Caki2 (cell line): Measurements from ENCODE around the gene SFT2D2. TPM values are rescaled to one million over a fixed set of nuclear protein-coding genes. Genes with fewer than 3 reads are reported as not detected.

Experiments used
- DNase-seq: peaks from one replicate; pipeline ENCODE4 v3.0.0-alpha.2; 2015; ENCODE audit warnings: low read depth
- in situ Hi-C: cut with HindIII; loops from 2 replicates; pipeline ENCODE4 v1.10.0; 2016; ENCODE audit warnings: low sequenced_read_pairs, low pct_unique_long_range_greater_than_20kb, mixed read lengths
- total RNA-seq: library from RNA; depleted of rRNA; stranded (reverse); fragments of >200 nt; shearing (Covaris generic); gene quantifications from 2 replicates; pipeline ENCODE4 v1.2.3, GENCODE V29; 2014; ENCODE audit warnings: low replicate concordance; rRNA removed

Gene SFT2D2
- total RNA-seq, 1 experiment from 2014 or later, result 18.1 TPM

DNA sequence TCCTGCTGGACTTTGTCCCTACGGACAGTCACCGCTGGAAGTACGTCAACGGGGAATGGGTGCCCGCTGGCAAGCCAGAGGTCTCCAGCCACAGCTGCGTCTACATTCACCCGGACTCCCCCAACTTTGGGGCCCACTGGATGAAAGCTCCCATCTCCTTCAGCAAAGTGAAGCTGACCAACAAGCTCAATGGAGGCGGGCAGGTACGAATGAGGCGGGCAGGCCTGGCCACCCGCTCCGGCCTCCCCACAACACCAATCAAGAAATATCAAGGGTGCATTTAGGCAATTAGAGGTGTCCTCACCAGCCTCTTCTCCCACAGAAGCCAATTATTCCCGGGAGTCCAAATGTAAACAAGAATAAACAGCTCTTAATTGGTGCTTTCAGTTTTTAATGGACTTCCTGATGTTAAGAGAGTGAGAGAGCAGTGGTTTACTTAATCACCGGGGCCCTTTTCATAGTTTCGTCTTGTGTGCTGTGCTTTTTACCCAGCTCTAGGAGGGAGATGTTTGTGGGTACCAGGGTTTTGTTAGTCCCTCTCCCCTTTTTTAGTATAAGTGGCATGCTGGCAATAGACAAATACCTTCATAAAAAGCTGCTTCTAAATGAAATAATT lies 65.5 kb downstream of the SFT2D2 start:
- in situ Hi-C loops, result no loop called here
- DNase-seq, result no peak

DNA sequence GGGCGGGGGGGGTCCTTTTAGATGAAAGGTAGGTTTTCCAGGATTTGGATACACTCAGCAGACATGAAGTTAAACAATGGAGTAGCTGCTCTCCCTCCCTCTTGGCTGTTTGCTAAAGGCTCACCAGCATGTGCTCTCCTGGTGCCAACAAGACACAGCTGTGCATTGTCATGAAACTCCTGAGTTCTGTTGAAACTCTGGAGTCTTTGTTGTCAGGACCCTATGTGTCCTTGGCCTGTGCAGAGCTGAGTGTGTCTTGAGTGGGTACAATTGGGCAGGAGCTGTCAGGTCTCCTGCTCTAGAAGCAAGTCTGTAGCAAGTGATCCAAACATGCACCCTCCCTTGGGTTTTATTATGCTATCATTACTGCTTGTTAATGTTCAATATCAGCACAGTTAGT lies 67.6 kb downstream of the SFT2D2 start:
- in situ Hi-C loops, result no loop called here
- DNase-seq, result no peak

DNA sequence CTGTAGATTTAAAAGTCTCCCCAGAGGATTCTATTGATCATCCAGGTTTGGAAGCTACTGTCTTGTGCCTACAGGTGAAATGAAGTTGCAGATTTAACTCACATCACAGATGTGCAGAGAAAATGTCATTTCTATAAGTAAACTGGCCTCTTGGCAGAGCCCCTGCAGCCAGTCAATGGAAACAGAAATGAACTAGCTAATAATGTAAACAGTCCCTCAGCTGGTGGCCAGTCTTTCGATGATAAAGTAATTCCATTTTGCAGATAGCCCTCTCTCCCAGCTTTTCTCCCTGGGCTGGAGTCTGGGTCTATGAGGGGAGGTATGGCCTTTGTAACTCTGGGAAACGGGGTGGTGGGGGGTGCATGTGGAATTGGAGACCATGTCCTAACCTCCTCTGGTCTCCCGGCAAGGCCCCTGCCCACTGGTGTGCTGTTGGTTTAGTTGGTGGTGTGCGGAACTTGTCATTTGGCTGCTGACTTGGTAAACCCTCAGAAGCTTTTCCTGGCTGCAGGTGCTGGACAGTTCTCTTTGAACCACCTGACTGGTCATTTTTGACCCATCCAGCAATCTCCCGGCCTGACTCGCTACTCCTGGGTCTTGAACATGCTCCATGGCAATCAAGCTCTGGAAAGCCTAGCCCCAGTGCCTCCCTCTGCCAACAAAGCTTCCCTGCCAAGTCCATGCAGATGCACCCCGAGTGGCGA lies 69.8 kb downstream of the SFT2D2 start:
- DNase-seq, result no peak
- in situ Hi-C loops, result no loop called here

DNA sequence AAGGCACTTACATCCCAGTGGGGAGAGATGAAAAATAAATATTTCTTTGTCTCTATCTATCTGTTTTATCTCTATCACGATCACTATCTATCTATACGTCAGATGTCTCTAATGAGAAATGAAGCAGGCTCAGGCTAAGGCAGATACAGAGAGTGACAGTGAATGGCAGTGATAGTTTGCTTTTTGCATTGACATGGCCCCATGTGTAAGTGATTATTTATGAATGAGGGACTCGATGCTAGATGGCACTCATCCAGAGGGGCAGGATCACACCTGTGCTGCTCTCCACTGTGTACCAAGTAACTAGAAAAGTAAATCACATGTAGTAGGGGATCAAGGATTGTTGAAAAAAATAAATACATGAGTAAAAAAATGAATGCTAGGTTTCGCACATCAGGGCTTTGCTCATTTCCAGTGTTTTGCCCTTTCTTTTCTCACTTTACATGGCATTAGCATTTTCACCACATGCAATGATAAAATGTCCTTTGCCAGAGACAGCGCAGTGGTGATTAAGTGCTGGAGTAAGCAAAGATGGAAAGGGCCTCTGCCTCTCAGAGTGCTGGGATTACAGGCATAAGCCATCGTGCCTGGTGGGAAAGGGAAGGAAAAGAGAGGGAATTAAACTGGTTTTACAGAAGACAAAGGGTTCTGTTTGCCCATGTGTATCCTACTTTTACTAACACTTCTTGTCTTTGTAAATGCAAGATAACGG lies 71.4 kb downstream of the SFT2D2 start:
- in situ Hi-C loops, result no loop called here
- no peak for DNase-seq

DNA sequence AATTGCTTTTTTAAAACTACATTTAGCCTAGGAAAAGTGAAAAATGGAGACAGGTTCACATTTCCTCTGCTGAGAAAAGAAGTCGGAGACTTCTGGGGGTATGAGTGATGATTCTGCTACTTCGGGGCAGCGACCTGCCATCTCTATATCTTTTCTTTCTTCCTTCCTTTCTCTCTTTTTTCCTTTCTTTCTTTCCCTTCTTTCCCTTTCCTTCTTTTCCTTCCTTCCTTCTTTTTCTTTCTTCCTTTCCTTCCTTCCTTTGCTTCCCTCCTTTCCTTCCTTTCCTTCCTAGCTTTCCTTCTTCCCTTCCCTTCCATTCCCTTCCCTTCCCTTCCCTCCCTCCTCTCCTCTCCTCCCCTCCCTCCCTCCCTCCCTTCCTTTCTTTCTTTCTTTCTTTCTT lies 72.6 kb downstream of the SFT2D2 start:
- DNase-seq, result no peak
- in situ Hi-C loops, result no loop called here

DNA sequence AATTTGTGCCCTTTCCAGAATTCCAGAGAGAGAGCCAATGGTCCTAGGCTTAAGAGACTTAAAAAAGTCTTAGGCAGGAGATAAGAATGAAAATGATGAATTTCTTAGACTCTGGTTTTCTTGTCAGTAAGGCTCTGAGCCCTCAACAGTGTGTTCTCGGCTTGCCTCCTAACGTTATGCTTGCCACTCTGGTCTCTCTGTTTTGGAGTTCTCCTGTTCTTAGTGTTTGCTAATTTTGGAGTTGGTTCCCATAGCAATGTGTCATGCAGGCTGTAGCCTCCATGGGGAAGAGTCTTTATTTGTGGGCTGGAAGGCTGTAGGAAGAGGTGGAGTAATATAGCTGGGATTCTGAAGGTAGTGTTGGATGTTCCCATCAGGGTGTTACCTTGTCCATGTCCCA lies 74.8 kb downstream of the SFT2D2 start:
- in situ Hi-C loops, result no loop called here
- DNase-seq, result no peak

DNA sequence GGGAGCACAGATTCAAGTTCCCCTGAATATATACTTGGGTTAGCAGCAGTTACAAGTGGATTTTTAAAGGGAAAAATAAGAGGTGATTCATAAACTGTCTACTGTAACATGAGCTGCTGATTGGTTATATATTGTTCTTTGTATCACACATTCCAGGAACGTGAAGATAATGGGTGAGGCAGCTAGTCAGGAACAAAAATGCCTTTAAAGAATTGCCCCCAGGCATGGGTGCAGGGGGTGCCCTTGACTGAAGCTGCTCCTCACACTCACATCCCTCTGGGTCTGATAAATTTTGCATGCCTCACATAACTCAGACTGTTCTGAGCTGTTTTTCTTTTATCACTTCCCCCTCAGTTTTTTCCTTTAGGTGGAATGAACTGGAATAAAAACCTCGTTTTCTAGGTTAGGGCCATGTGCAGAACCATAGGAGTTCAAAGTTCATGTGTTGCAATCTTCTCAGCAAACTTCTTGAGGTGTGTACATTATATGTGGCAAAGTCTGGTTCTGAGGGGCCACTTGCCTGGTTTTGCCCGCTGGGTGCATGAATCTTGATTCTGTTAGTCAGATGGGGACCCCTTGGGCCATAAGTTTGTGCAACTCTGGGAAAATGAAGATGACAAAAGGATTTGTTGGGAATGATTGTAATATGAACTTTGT lies 76.0 kb downstream of the SFT2D2 start:
- in situ Hi-C loops, result no loop called here
- DNase-seq, result peak; percentile 86

Other genes starting within 250 kb of the SFT2D2 start
- gene GPR161, start 89.1 kb upstream of the SFT2D2 start, total RNA-seq, result 7.2 and 7.8 TPM in 2 replicates
- gene TIPRL, start 47.0 kb upstream of the SFT2D2 start, total RNA-seq, result 22.1 and 35.7 TPM in 2 replicates
- 2.9 and 5.4 TPM in 2 replicates for gene TBX19, start 54.9 kb downstream of the SFT2D2 start, total RNA-seq